ENCODE data around the gene CCNI2. TPM values are rescaled to one million over a fixed set of nuclear protein-coding genes. Genes with fewer than 3 reads are reported as not detected.

CCNI2 gene
- polyA plus RNA-seq, 1 donor (not counting 4 experiments of a cell fraction or from before 2014, with no cell fraction given) = not detected

- no peaks in the 10 kb centered on the region for H4K20me1 ChIP-seq (ENCODE audit: control insufficient read depth, extremely low read depth, insufficient read depth, low read length)
- no peak overlapping the region for H3K27ac ChIP-seq (ENCODE audit: control insufficient read depth, insufficient read depth, low read length)
- no peak for DNase-seq (ENCODE audit: low read depth, low spot score)
- no peak for TF ChIP-seq EZH2 (IDR thresholded peaks at IDR 0.05; ENCODE audit: low read length)
- TF ChIP-seq CTCF (optimal IDR thresholded peaks at IDR 0.05 in 1 of 3, IDR thresholded peaks at IDR 0.05 in 1 of 3, conservative IDR thresholded peaks at IDR 0.05 in 1 of 3; ENCODE audit: extremely low read depth in 1 of 3, insufficient read depth in 2 of 3, low read length in 3 of 3) = no peak
- peaks cover 0 to under 1% of the 10 kb centered on the region in 2 experiments for H3K36me3 ChIP-seq (ENCODE audit: control insufficient read depth in 2 of 2, extremely low read depth in 1 of 2, insufficient read depth in 2 of 2, low read length in 2 of 2)
- no peaks in the 10 kb centered on the region for H3K27me3 ChIP-seq (ENCODE audit: control insufficient read depth, extremely low read depth, insufficient read depth, low read length)
- H3K9me3 ChIP-seq (ENCODE audit: control insufficient read depth, low read depth, low read length) = no peaks in the 10 kb centered on the region
- H3K4me2 ChIP-seq (ENCODE audit: control insufficient read depth, extremely low read depth, insufficient read depth, low read depth, low read length) = no peak overlapping the region
- H3K9me1 ChIP-seq (ENCODE audit: control insufficient read depth, extremely low read depth, insufficient read depth, low read length) = no peaks in the 10 kb centered on the region
- dilution Hi-C loops (cut with MboI; ENCODE audit: extremely low pct_ligation_motif_present, low sequenced_read_pairs) = no loop called here
- H3K79me2 ChIP-seq (ENCODE audit: control insufficient read depth, insufficient read depth, low read length) = no peaks in the 10 kb centered on the region
- no peak overlapping the region for H2AFZ ChIP-seq (ENCODE audit: control insufficient read depth, low read length)
- no peak overlapping the region for H3K4me3 ChIP-seq (ENCODE audit: control insufficient read depth in 2 of 3, extremely low read depth in 1 of 3, insufficient read depth in 2 of 3, low read depth in 1 of 3, low read length in 3 of 3)
- H3K4me1 ChIP-seq (ENCODE audit: control insufficient read depth, extremely low read depth, insufficient read depth, low read length) = peaks cover under 1% of the 10 kb centered on the region
- H3K9ac ChIP-seq (ENCODE audit: control insufficient read depth, extremely low read depth, insufficient read depth, low read length) = no peak overlapping the region
- FAIRE-seq = no peak
Observed at GRCh38 chr5:132751971-132752580, 4.8 kb downstream of the CCNI2 start.

GRCh38 chr5:132752581-132753125 is 5.4 kb downstream of the CCNI2 start:
- H3K27me3 ChIP-seq (ENCODE audit: control insufficient read depth, extremely low read depth, insufficient read depth, low read length) = no peaks in the 10 kb centered on the region
- no peaks in the 10 kb centered on the region for H3K79me2 ChIP-seq (ENCODE audit: control insufficient read depth, insufficient read depth, low read length)
- no peak overlapping the region for H2AFZ ChIP-seq (ENCODE audit: control insufficient read depth, low read length)
- no peaks in the 10 kb centered on the region for H3K9me3 ChIP-seq (ENCODE audit: control insufficient read depth, low read depth, low read length)
- dilution Hi-C loops (cut with MboI; ENCODE audit: extremely low pct_ligation_motif_present, low sequenced_read_pairs) = no loop called here
- FAIRE-seq (no peak), DNase-seq (ENCODE audit: low read depth, low spot score) (no peak)
- H3K9ac ChIP-seq (ENCODE audit: control insufficient read depth, extremely low read depth, insufficient read depth, low read length) = no peak overlapping the region
- H3K4me1 ChIP-seq (ENCODE audit: control insufficient read depth, extremely low read depth, insufficient read depth, low read length) = no peaks in the 10 kb centered on the region
- H3K27ac ChIP-seq (ENCODE audit: control insufficient read depth, insufficient read depth, low read length) = no peak overlapping the region
- TF ChIP-seq EZH2 (IDR thresholded peaks at IDR 0.05; ENCODE audit: low read length) (no peak), CTCF (optimal IDR thresholded peaks at IDR 0.05 in 1 of 3, IDR thresholded peaks at IDR 0.05 in 1 of 3, conservative IDR thresholded peaks at IDR 0.05 in 1 of 3; ENCODE audit: extremely low read depth in 1 of 3, insufficient read depth in 2 of 3, low read length in 3 of 3) (no peak)
- H3K4me3 ChIP-seq (ENCODE audit: control insufficient read depth in 2 of 3, extremely low read depth in 1 of 3, insufficient read depth in 2 of 3, low read depth in 1 of 3, low read length in 3 of 3) = no peak overlapping the region
- no peak overlapping the region for H3K4me2 ChIP-seq (ENCODE audit: control insufficient read depth, extremely low read depth, insufficient read depth, low read depth, low read length)
- no peaks in the 10 kb centered on the region for H3K9me1 ChIP-seq (ENCODE audit: control insufficient read depth, extremely low read depth, insufficient read depth, low read length)
- peaks cover 0 to 4% of the 10 kb centered on the region in 2 experiments for H3K36me3 ChIP-seq (ENCODE audit: control insufficient read depth in 2 of 2, extremely low read depth in 1 of 2, insufficient read depth in 2 of 2, low read length in 2 of 2)
- no peaks in the 10 kb centered on the region for H4K20me1 ChIP-seq (ENCODE audit: control insufficient read depth, extremely low read depth, insufficient read depth, low read length)

All from keratinocyte (primary cell).